B cell (primary cell): ENCODE results near the gene METTL17. TPM values are rescaled to one million over a fixed set of nuclear protein-coding genes. Genes with fewer than 3 reads are reported as not detected.

Source experiments
- ATAC-seq: fragments of 200-7000 bp; cut with Tn5 transposase; one replicate; pipeline ENCODE4 v1.10.0; 2021; ENCODE audit warnings: low read depth, mild to moderate bottlenecking, moderate number of reproducible peaks, moderate library complexity
- CTCF ChIA-PET: fragments of 350-600 bp; sonication (Branson Sonifier 250); formaldehyde crosslinking; loops from one replicate; lab custom pipeline; 2021; ENCODE audit warnings: antibody characterized with exemption, inconsistent platforms; lab: Charles Lee
- POLR2A ChIA-PET: fragments of 350-600 bp; sonication (Branson Sonifier 250); formaldehyde crosslinking; loops from one replicate; lab custom pipeline; 2021; ENCODE audit warnings: antibody characterized with exemption; lab: Charles Lee
- DNase-seq: peaks from one replicate; pipeline ENCODE4 v3.0.0; 2013
- H2AFZ ChIP-seq: 2 replicates; pipeline ENCODE4 v1.6.1; 2012; ENCODE audit warnings: mild to moderate bottlenecking, low read depth, low read length; ENCODE audit not compliant: insufficient read depth, poor library complexity, severe bottlenecking
- H3K27ac ChIP-seq, 2 donors: 1 replicate in 1 of 2; 2 replicates in 1 of 2; pipeline ENCODE4 v1.5.1; 2012 to 2013; ENCODE audit warnings: low read length in 2 of 2, mild to moderate bottlenecking in 2 of 2, moderate library complexity in 1 of 2
- H3K27me3 ChIP-seq, 4 experiments: fragments of 200-600 bp in 1 of 4; sonication (generic) in 1 of 4; replicated peaks in 1 of 4; 1 replicate in 2 of 4; 2 replicates in 2 of 4; pipeline versions ENCODE4 v1.6.1 to v1.7.0; 2013 to 2016; ENCODE audit warnings: low read length in 3 of 4, mild to moderate bottlenecking in 2 of 4, mixed read lengths in 1 of 4, moderate library complexity in 1 of 4; ENCODE audit not compliant: insufficient read depth in 4 of 4, control insufficient read depth in 3 of 4; ENCODE audit errors: control extremely low read depth in 1 of 4
- H3K36me3 ChIP-seq, 2 experiments: replicated peaks in 1 of 2; 1 replicate in 1 of 2; 2 replicates in 1 of 2; pipeline versions ENCODE4 v1.6.1 to v1.7.1; 2013; ENCODE audit warnings: low read length in 1 of 2; ENCODE audit not compliant: insufficient read depth in 2 of 2, control insufficient read depth in 1 of 2; ENCODE audit errors: control extremely low read depth in 1 of 2, extremely low read depth in 1 of 2
- H3K4me1 ChIP-seq, 2 donors: fragments of 200-600 bp in 1 of 2; sonication (generic) in 1 of 2; 1 replicate in 1 of 2; 2 replicates in 1 of 2; pipeline versions ENCODE4 v1.5.1 to v1.6.1; 2013 to 2017; ENCODE audit warnings: low read length in 2 of 2; ENCODE audit not compliant: control insufficient read depth in 2 of 2, insufficient read depth in 2 of 2
- H3K4me2 ChIP-seq: replicated peaks from 2 replicates; pipeline ENCODE3; 2012; ENCODE audit warnings: mild to moderate bottlenecking, low read depth, low read length; ENCODE audit not compliant: poor library complexity, severe bottlenecking
- H3K4me3 ChIP-seq, 5 experiments: fragments of 200-600 bp in 1 of 5; sonication (generic) in 1 of 5; 1 replicate in 3 of 5; 2 replicates in 2 of 5; pipeline versions ENCODE4 v1.5.1 to v1.7.0; 2011 to 2016; ENCODE audit warnings: low read length in 4 of 5, mild to moderate bottlenecking in 4 of 5, low read depth in 2 of 5, control low read depth in 1 of 5, moderate library complexity in 1 of 5; ENCODE audit not compliant: insufficient read depth in 1 of 5; ENCODE audit errors: control extremely low read depth in 1 of 5, extremely low read depth in 1 of 5
- H3K79me2 ChIP-seq: fragments of 200-600 bp; sonication (generic); one replicate; pipeline ENCODE4 v1.6.0; 2016; ENCODE audit warnings: low read length; ENCODE audit not compliant: control insufficient read depth, insufficient read depth
- H3K9ac ChIP-seq: fragments of 200-600 bp; sonication (generic); 2 replicates; pipeline ENCODE4 v1.6.1; 2017; ENCODE audit warnings: mild to moderate bottlenecking, low read length, moderate library complexity
- H3K9me3 ChIP-seq, 3 donors: one replicate each; pipeline versions ENCODE4 v1.6.1 to v1.7.1; 2013; ENCODE audit warnings: low read length in 2 of 3; ENCODE audit not compliant: control insufficient read depth in 2 of 3, insufficient read depth in 1 of 3; ENCODE audit errors: control extremely low read depth in 1 of 3
- H4K20me1 ChIP-seq: 2 replicates; pipeline ENCODE4 v1.6.0; 2012; ENCODE audit warnings: mild to moderate bottlenecking, low read length; ENCODE audit not compliant: insufficient read depth, control insufficient read depth, poor library complexity, severe bottlenecking
- H3K27ac Mint-ChIP-seq: one replicate; pipeline ENCODE4 v1.8.0; 2021; ENCODE audit warnings: mixed read lengths
- H3K27me3 Mint-ChIP-seq: one replicate; pipeline ENCODE4 v1.8.0; 2021; ENCODE audit warnings: mixed read lengths
- H3K4me1 Mint-ChIP-seq: one replicate; pipeline ENCODE4 v1.8.0; 2021; ENCODE audit warnings: mixed read lengths
- H3K4me3 Mint-ChIP-seq: one replicate; pipeline ENCODE4 v1.8.0; 2021; ENCODE audit warnings: mixed read lengths
- H3K9me3 Mint-ChIP-seq: one replicate; pipeline ENCODE4 v1.8.0; 2022; ENCODE audit warnings: mixed read lengths; ENCODE audit not compliant: insufficient read depth
- EZH2 ChIP-seq: IDR thresholded peaks from 2 replicates; pipeline ENCODE4 v1.6.1; 2012; ENCODE audit warnings: borderline replicate concordance, low read depth, mild to moderate bottlenecking, moderate library complexity, low read length; ENCODE audit not compliant: insufficient read depth, poor library complexity, severe bottlenecking
- WGBS: methylation state at CpG from one replicate; pipeline ENCODE4 v1.1.5; 2013; ENCODE audit warnings: missing lambda C conversion rate; ENCODE audit not compliant: insufficient coverage; 5-methylcytosine and 5-hydroxymethylcytosine counted together
- intact Hi-C: fragments of 100-400 bp; cut with micrococcal nuclease; formaldehyde crosslinking; loops from one replicate; pipeline ENCODE4 v1.10.0; 2022
- polyA plus RNA-seq: library from polyadenylated mRNA; depleted of rRNA; stranded (reverse); fragments of >200 nt; gene quantifications from 2 replicates; pipeline ENCODE4 v1.2.3, GENCODE V29; 2012
- total RNA-seq, 2 donors: library from RNA; stranded (reverse); fragments of 120-200 nt in 1 of 2; gene quantifications; 1 replicate in 1 of 2; 2 replicates in 1 of 2; pipeline versions ENCODE4 v1.2.3 to v1.2.4, GENCODE V29; 2013 to 2022
- TF ChIP-seq, protein P1 (sequence below): fragments of 200-600 bp; IDR thresholded peaks from one replicate; pipeline ENCODE4 v1.8.0; 2022; ENCODE audit warnings: antibody characterized with exemption, mild to moderate bottlenecking

METTL17 gene
- total and polyA plus RNA-seq, 2 donors (not counting 1 experiment from before 2014, with no cell fraction given) = 116 to 201 TPM

DNA sequence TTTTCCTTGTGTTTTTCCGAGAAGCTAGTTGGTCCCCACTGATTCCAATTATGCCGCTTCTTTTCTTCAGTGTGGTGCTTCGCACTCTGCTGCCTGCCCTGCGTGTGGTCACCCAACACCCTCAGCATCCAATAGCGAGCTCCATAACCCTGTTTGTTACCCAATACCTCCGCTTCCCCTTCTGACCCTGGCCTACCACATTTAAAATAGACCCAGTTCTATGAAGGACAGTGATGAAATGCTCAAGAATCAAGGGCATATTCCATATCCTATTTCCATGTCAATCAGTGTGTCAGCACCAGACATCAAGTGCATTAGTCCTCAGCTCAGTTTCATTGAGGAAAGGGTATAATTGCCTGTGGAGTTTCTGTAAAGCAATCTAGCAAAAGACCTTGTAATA lies 25.5 kb downstream of the METTL17 start:
- H3K27ac ChIP-seq = no peak overlapping the region
- H3K4me3 ChIP-seq = no peak overlapping the region
- no peaks in the 10 kb centered on the region for H3K4me1 Mint-ChIP-seq
- H3K27me3 ChIP-seq = peaks cover 0 to 11% (median 2%) of the 10 kb centered on the region in 4 experiments
- 90% methylated on average over 5 of the region's 6 CpGs for WGBS
- no peaks in the 10 kb centered on the region for H3K4me1 ChIP-seq
- no peak overlapping the region for H2AFZ ChIP-seq
- H3K4me3 Mint-ChIP-seq = no peak overlapping the region
- peaks cover 35% of the 10 kb centered on the region for H3K27me3 Mint-ChIP-seq
- ATAC-seq (no peak), DNase-seq (peak; percentile 19)
- H3K9me3 Mint-ChIP-seq = no peaks in the 10 kb centered on the region
- POLR2A ChIA-PET = interaction anchor here (0.6 to 1.9 kb wide), 3 partner anchors 25 to 89 kb away, joined by 3 to 10 read pairs (median 3); no protein-coding TSS in a partner anchor
- H3K79me2 ChIP-seq = no peaks in the 10 kb centered on the region
- intact Hi-C loops = no loop called here
- no peak overlapping the region for H3K9ac ChIP-seq
- H3K4me2 ChIP-seq = no peak overlapping the region
- no peaks in the 10 kb centered on the region for H3K9me3 ChIP-seq
- no peaks in the 10 kb centered on the region for H4K20me1 ChIP-seq
- no peak overlapping the region for H3K27ac Mint-ChIP-seq
- CTCF ChIA-PET = interaction anchor here (0.6 to 15.1 kb wide), 37 partner anchors 9 to 544 kb away, joined by 3 to 348 read pairs (median 6); partner anchors contain the start of genes ARHGEF40, NDRG2, RNASE13 and RNASE7
- no peaks in the 10 kb centered on the region for H3K36me3 ChIP-seq
- TF ChIP-seq EZH2 = no peak
- TF ChIP-seq, protein P1, sequence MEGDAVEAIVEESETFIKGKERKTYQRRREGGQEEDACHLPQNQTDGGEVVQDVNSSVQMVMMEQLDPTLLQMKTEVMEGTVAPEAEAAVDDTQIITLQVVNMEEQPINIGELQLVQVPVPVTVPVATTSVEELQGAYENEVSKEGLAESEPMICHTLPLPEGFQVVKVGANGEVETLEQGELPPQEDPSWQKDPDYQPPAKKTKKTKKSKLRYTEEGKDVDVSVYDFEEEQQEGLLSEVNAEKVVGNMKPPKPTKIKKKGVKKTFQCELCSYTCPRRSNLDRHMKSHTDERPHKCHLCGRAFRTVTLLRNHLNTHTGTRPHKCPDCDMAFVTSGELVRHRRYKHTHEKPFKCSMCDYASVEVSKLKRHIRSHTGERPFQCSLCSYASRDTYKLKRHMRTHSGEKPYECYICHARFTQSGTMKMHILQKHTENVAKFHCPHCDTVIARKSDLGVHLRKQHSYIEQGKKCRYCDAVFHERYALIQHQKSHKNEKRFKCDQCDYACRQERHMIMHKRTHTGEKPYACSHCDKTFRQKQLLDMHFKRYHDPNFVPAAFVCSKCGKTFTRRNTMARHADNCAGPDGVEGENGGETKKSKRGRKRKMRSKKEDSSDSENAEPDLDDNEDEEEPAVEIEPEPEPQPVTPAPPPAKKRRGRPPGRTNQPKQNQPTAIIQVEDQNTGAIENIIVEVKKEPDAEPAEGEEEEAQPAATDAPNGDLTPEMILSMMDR = no peak

DNA sequence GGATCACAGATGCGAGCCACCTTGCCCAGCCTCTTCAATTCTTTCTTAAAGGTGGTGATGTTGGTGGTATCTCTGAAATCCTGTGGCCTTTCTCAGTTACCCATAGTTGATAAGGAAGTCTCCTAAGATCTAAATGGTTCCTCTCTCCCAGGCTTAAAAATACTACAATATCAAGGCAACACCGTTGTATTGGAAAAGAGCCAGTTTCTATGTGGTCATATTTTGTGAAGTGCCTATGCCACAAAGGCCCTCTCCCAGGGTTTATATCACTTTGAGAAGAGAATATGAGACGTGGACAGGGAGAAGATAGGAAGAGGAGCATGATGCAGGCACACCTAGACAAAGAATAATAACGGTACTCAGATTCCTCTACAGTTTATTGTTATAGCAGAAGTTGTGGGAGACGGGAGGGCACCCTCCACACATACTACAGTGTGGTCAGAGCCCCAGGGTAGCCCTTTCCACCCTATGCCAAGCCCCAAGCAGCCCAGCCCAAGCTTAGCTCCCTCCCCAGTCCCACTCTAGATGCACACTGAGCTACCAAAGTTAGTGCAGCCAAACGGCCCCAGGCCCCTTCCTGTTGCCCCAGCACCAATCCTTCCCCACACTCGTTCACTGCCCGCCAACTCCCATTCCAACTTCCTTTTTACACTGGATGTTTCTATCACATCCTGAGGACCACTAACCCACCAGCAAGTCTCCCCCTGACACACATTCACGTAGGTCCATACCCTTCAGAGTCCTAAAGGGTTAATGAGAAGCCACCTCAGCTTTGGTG lies 26.8 kb downstream of the METTL17 start:
- no peak overlapping the region for H3K4me2 ChIP-seq
- ChIA-PET POLR2A (no interaction called here), CTCF (interaction anchor here (0.5 to 15.1 kb wide), 14 partner anchors 10 to 119 kb away, joined by 3 to 348 read pairs (median 40); partner anchors contain the start of genes ARHGEF40, RNASE13, RNASE7 and SLC39A2)
- ATAC-seq (no peak), DNase-seq (no peak)
- H3K27ac ChIP-seq = no peak overlapping the region
- no peak overlapping the region for H3K4me3 ChIP-seq
- no peaks in the 10 kb centered on the region for H3K79me2 ChIP-seq
- no peaks in the 10 kb centered on the region for H3K4me1 ChIP-seq
- Mint-ChIP-seq H3K27ac (no peak overlapping the region), H3K27me3 (peaks cover 30% of the 10 kb centered on the region), H3K9me3 (no peaks in the 10 kb centered on the region), H3K4me1 (no peaks in the 10 kb centered on the region), H3K4me3 (no peak overlapping the region)
- H3K9me3 ChIP-seq = no peaks in the 10 kb centered on the region
- peaks cover 0 to 9% (median under 1%) of the 10 kb centered on the region in 4 experiments for H3K27me3 ChIP-seq
- no peak for TF ChIP-seq EZH2
- no peaks in the 10 kb centered on the region for H3K36me3 ChIP-seq
- no peak overlapping the region for H3K9ac ChIP-seq
- 64% methylated on average over 5 of the region's 9 CpGs for WGBS
- intact Hi-C loops = no loop called here
- H4K20me1 ChIP-seq = no peaks in the 10 kb centered on the region
- no peak overlapping the region for H2AFZ ChIP-seq
